Kidney (tissue), 14 donors: Measurements from ENCODE around the gene GPRIN3. TPM values are rescaled to one million over a fixed set of nuclear protein-coding genes. Genes with fewer than 3 reads are reported as not detected.

Experiments
- DNase-seq, 5 donors: peaks; one replicate each; pipeline ENCODE4 v3.0.0-alpha.2; 2013 to 2020
- FAIRE-seq: peaks from 2 replicates; lab custom pipeline; 2012; peaks lifted over from hg19 to GRCh38; lab: Jason Lieb, UNC
- H3K27ac ChIP-seq, 2 donors: one replicate each; pipeline ENCODE4 v1.7.0; 2013; ENCODE audit warnings: low read depth in 2 of 2, low read length in 2 of 2, inconsistent platforms in 1 of 2
- H3K27me3 ChIP-seq: one replicate; pipeline ENCODE4 v1.7.1; 2013; ENCODE audit warnings: low read length, inconsistent platforms; ENCODE audit not compliant: control insufficient read depth, insufficient read depth
- H3K36me3 ChIP-seq, 3 donors: one replicate each; pipeline versions ENCODE4 v1.7.0 to v1.7.1; 2013; ENCODE audit warnings: low read length in 3 of 3, control low read depth in 1 of 3, inconsistent platforms in 1 of 3; ENCODE audit not compliant: insufficient read depth in 3 of 3, control insufficient read depth in 2 of 3
- H3K4me1 ChIP-seq, 3 donors: one replicate each; pipeline versions ENCODE4 v1.7.0 to v1.7.1; 2013; ENCODE audit warnings: low read length in 3 of 3, inconsistent platforms in 1 of 3, low read depth in 1 of 3; ENCODE audit not compliant: control insufficient read depth in 2 of 3, insufficient read depth in 2 of 3
- H3K4me3 ChIP-seq, 3 donors: one replicate each; pipeline versions ENCODE4 v1.7.0 to v1.8.1; 2013; ENCODE audit warnings: low read length in 3 of 3, control low read depth in 1 of 3, inconsistent platforms in 1 of 3
- H3K9ac ChIP-seq, 3 donors: one replicate each; pipeline versions ENCODE4 v1.7.0 to v1.7.1; 2013; ENCODE audit warnings: low read length in 3 of 3, control low read depth in 1 of 3, inconsistent platforms in 1 of 3
- H3K9me3 ChIP-seq, 3 donors: one replicate each; pipeline versions ENCODE4 v1.7.0 to v1.7.1; 2013; ENCODE audit warnings: low read length in 3 of 3, control low read depth in 1 of 3, inconsistent platforms in 1 of 3; ENCODE audit not compliant: control insufficient read depth in 2 of 3, insufficient read depth in 1 of 3
- intact Hi-C: fragments of 100-400 bp; cut with DNase I; formaldehyde crosslinking; loops from one replicate; pipeline ENCODE4 v1.11.1; 2022
- polyA plus RNA-seq: library from polyadenylated mRNA; stranded (reverse); fragments of 350-450 nt; fragmentation: Illumina TruSeq; extraction: RNeasy Lipid Tissue Mini Kit (QIAGEN cat#74804); gene quantifications from one replicate; pipeline ENCODE4 v1.2.3, GENCODE V29; 2014; ENCODE audit warnings: low read depth, low replicate concordance; ENCODE audit not compliant: insufficient read depth
- total RNA-seq: library from RNA; stranded (reverse); fragmentation: NEBNext Ultra II Directional; extraction: Animal tissue kit (Norgen Biotek cat#: 25700); gene quantifications from one replicate; pipeline ENCODE4 v1.2.1, GENCODE V29; 2021
- TF ChIP-seq, protein P1 (sequence below): IDR thresholded peaks from 3 replicates; pipeline ENCODE4 v1.5.1; 2012; ENCODE audit warnings: mild to moderate bottlenecking, moderate library complexity, borderline replicate concordance; ENCODE audit not compliant: insufficient read depth; ENCODE audit errors: extremely low read depth
- donor health status: control.
- donor health status: control.
- donor health status: control.
- donor health status: control.
- donor health status: control.
- donor health status: DM: yes; HTN: yes; CAD: no.
- donor health status: Normal renal cell carcinoma (clear cell type).

GPRIN3 gene
- total and polyA plus RNA-seq, 2 donors from 2014 or later = 2.2 to 15.2 TPM

GRCh38 chr4:89295415-89295927 lies 12.1 kb downstream of the GPRIN3 start:
- intact Hi-C loops = no loop called here

GRCh38 chr4:89294573-89295269 lies 12.9 kb downstream of the GPRIN3 start:
- intact Hi-C loops = no loop called here
- no peak for FAIRE-seq
- Histone ChIP-seq H3K4me3 (no peak overlapping the region), H3K27me3 (no peaks in the 10 kb centered on the region), H3K36me3 (no peaks in the 10 kb centered on the region), H3K9me3 (no peaks in the 10 kb centered on the region), H3K9ac (no peak overlapping the region), H3K4me1 (peaks cover 0 to 34% (median 26%) of the 10 kb centered on the region in 3 donors), H3K27ac (no peak overlapping the region)
- TF ChIP-seq, protein P1, sequence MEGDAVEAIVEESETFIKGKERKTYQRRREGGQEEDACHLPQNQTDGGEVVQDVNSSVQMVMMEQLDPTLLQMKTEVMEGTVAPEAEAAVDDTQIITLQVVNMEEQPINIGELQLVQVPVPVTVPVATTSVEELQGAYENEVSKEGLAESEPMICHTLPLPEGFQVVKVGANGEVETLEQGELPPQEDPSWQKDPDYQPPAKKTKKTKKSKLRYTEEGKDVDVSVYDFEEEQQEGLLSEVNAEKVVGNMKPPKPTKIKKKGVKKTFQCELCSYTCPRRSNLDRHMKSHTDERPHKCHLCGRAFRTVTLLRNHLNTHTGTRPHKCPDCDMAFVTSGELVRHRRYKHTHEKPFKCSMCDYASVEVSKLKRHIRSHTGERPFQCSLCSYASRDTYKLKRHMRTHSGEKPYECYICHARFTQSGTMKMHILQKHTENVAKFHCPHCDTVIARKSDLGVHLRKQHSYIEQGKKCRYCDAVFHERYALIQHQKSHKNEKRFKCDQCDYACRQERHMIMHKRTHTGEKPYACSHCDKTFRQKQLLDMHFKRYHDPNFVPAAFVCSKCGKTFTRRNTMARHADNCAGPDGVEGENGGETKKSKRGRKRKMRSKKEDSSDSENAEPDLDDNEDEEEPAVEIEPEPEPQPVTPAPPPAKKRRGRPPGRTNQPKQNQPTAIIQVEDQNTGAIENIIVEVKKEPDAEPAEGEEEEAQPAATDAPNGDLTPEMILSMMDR = no peak
- DNase-seq = no peak

More at GRCh38 chr4:89295415-89295927, 12.1 kb downstream of the GPRIN3 start:
- TF ChIP-seq, protein P1 = no peak
- Histone ChIP-seq H3K36me3 (no peaks in the 10 kb centered on the region), H3K4me1 (peaks cover 0 to 30% (median 24%) of the 10 kb centered on the region in 3 donors), H3K27ac (peak overlapping the region in 1 of 2 donors; percentile 0), H3K9me3 (no peaks in the 10 kb centered on the region), H3K4me3 (no peak overlapping the region), H3K27me3 (no peaks in the 10 kb centered on the region), H3K9ac (no peak overlapping the region)
- FAIRE-seq = no peak
- no peak for DNase-seq

DNA sequence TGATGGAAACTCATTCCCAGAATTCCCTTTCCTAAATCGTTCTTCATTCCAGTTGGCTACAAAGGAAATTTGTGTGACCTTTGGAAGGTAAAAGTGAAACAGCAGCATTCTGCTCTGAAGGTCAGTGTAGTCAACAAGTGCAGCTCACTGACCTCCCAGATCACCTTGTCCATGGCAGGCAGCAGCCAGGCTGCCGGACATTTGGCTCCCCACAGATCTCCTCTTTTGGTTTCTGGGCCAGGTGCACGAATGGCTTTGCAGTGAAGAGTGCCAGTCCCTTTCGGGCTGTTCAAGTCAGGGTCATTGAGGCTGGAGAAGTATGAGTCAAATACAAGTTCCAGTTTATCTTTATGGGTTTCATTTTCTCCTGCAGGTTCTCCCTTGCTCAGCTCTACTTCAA lies 14.3 kb downstream of the GPRIN3 start:
- Histone ChIP-seq H3K27ac (peak overlapping the region; percentile 1 to 68), H3K9ac (no peak overlapping the region), H3K9me3 (no peaks in the 10 kb centered on the region), H3K27me3 (no peaks in the 10 kb centered on the region), H3K4me3 (peak overlapping the region in 2 of 3 donors; percentile 11 to 15), H3K36me3 (no peaks in the 10 kb centered on the region), H3K4me1 (peaks cover 0 to 39% (median 27%) of the 10 kb centered on the region in 3 donors)
- FAIRE-seq = no peak
- TF ChIP-seq, protein P1 = no peak
- intact Hi-C loops = no loop called here
- DNase-seq = no peak
